ENCODE data around the gene PRKCH. TPM values are rescaled to one million over a fixed set of nuclear protein-coding genes. Genes with fewer than 3 reads are reported as not detected.
A peak's percentile ranks its signal among the peaks of the same experiment; 100 is the strongest.

PRKCH gene
- total RNA-seq, 1 experiment from 2014 or later = 18.3 TPM

- H3K27ac Mint-ChIP-seq (ENCODE audit: unreplicated experiment) = no peak overlapping the region
- Histone ChIP-seq H3K27me3 (replicated peaks; ENCODE audit: control insufficient read depth, insufficient read depth, low read length) (no peaks in the 10 kb centered on the region), H3K4me3 (ENCODE audit: low read depth, low read length) (no peak overlapping the region), H3K9me3 (no peaks in the 10 kb centered on the region), H3K36me3 (ENCODE audit: control insufficient read depth, insufficient read depth, low read length) (no peaks in the 10 kb centered on the region), H3K4me1 (0 out of 2 replicates have a peak, but pooled peaks cover 15% of the 10 kb centered on the region)
- no peak overlapping the region for H3K4me3 Mint-ChIP-seq (ENCODE audit: unreplicated experiment)
- no TSS peak for BruUV-seq (replicated peaks)
- H3K4me1 Mint-ChIP-seq (ENCODE audit: low read depth, unreplicated experiment) = peaks cover 7% of the 10 kb centered on the region
- ChIA-PET CTCF (no interaction called here), POLR2A (no interaction called here)
- no peak for TF ChIP-seq CTCF (IDR thresholded peaks at IDR 0.05; ENCODE audit: insufficient read depth in 1 of 2, low read depth in 1 of 2, low read length in 1 of 2, severe bottlenecking in 1 of 2, unreplicated experiment in 1 of 2)
- DNase-seq = no peak
- no peaks in the 10 kb centered on the region for H3K27me3 Mint-ChIP-seq (ENCODE audit: insufficient read depth, unreplicated experiment)
- H3K36me3 Mint-ChIP-seq (ENCODE audit: insufficient read depth, unreplicated experiment) = no peaks in the 10 kb centered on the region
- intact Hi-C loops (cut with micrococcal nuclease; ENCODE audit: unreplicated experiment) = no loop called here
- no peaks in the 10 kb centered on the region for H3K9me3 Mint-ChIP-seq (ENCODE audit: unreplicated experiment)
Observed at GRCh38 chr14:61365667-61366212, 44.4 kb downstream of the PRKCH start.

DNA sequence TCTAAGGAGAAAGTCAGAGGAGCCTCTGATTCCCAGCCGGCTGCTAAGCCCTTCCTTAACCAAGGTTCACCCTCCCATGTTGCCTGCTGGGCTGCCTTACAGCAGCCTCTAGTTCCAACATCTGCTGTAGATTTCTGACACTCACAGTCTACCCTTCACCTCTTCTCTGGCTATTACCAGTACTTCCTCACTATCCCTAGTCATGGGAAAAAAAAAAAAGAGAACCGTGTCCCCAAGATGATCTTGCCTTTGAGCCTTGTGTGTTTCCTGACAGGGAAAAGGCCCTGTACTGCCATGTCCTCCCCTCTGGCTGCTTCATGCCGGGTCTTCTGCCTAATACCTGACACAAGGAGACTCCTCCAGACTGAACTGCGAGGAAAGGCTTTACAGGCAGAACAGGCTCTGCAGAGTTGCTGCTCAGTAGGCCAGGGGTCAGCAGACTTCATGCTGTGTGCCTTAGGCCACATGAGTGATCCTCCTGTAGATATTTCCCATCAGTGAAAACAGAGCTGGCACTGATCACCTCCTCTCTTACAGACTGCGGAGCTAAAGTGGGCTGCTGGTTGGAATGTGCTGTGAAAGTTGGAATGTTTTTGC, 46.8 kb downstream of the PRKCH start:
- H3K9me3 ChIP-seq = no peaks in the 10 kb centered on the region
- intact Hi-C loops (cut with micrococcal nuclease; ENCODE audit: unreplicated experiment) = no loop called here
- Mint-ChIP-seq H3K36me3 (ENCODE audit: insufficient read depth, unreplicated experiment) (peaks cover 4% of the 10 kb centered on the region), H3K27ac (ENCODE audit: unreplicated experiment) (peak overlapping the region; percentile 18), H3K9me3 (ENCODE audit: unreplicated experiment) (peaks cover 6% of the 10 kb centered on the region), H3K4me3 (ENCODE audit: unreplicated experiment) (peak overlapping the region; percentile 17), H3K27me3 (ENCODE audit: insufficient read depth, unreplicated experiment) (no peaks in the 10 kb centered on the region), H3K4me1 (ENCODE audit: low read depth, unreplicated experiment) (peaks cover 7% of the 10 kb centered on the region)
- H3K4me3 ChIP-seq (ENCODE audit: low read depth, low read length) = no peak overlapping the region
- POLR2A ChIA-PET = no interaction called here
- 0 out of 2 replicates have a peak, but pooled peaks cover 10% of the 10 kb centered on the region for H3K4me1 ChIP-seq
- no TSS peak for BruUV-seq (replicated peaks)
- DNase-seq = peak; percentile 22 to 45
- H3K27me3 ChIP-seq (replicated peaks; ENCODE audit: control insufficient read depth, insufficient read depth, low read length) = no peaks in the 10 kb centered on the region
- no peaks in the 10 kb centered on the region for H3K36me3 ChIP-seq (ENCODE audit: control insufficient read depth, insufficient read depth, low read length)
- TF ChIP-seq CTCF (IDR thresholded peaks at IDR 0.05; ENCODE audit: insufficient read depth in 1 of 2, low read depth in 1 of 2, low read length in 1 of 2, severe bottlenecking in 1 of 2, unreplicated experiment in 1 of 2) = no peak
- CTCF ChIA-PET = no interaction called here

GRCh38 chr14:61368781-61369453, 47.5 kb downstream of the PRKCH start:
- 0 out of 2 replicates have a peak, but pooled peaks cover 10% of the 10 kb centered on the region for H3K4me1 ChIP-seq
- H3K36me3 ChIP-seq (ENCODE audit: control insufficient read depth, insufficient read depth, low read length) = no peaks in the 10 kb centered on the region
- Mint-ChIP-seq H3K27me3 (ENCODE audit: insufficient read depth, unreplicated experiment) (no peaks in the 10 kb centered on the region), H3K9me3 (ENCODE audit: unreplicated experiment) (peaks cover 10% of the 10 kb centered on the region), H3K27ac (ENCODE audit: unreplicated experiment) (no peak overlapping the region), H3K4me3 (ENCODE audit: unreplicated experiment) (no peak overlapping the region), H3K36me3 (ENCODE audit: insufficient read depth, unreplicated experiment) (peaks cover 6% of the 10 kb centered on the region), H3K4me1 (ENCODE audit: low read depth, unreplicated experiment) (peaks cover 7% of the 10 kb centered on the region)
- intact Hi-C loops (cut with micrococcal nuclease; ENCODE audit: unreplicated experiment) = no loop called here
- H3K9me3 ChIP-seq = peaks cover 1% of the 10 kb centered on the region
- DNase-seq = no peak
- no peak for TF ChIP-seq CTCF (IDR thresholded peaks at IDR 0.05; ENCODE audit: insufficient read depth in 1 of 2, low read depth in 1 of 2, low read length in 1 of 2, severe bottlenecking in 1 of 2, unreplicated experiment in 1 of 2)
- ChIA-PET POLR2A (no interaction called here), CTCF (no interaction called here)
- H3K4me3 ChIP-seq (ENCODE audit: low read depth, low read length) = no peak overlapping the region
- BruUV-seq (replicated peaks) = no TSS peak
- H3K27me3 ChIP-seq (replicated peaks; ENCODE audit: control insufficient read depth, insufficient read depth, low read length) = no peaks in the 10 kb centered on the region
